Ovary (tissue), 9 donors: ENCODE results near the gene ARFGEF3. TPM values are rescaled to one million over a fixed set of nuclear protein-coding genes. Genes with fewer than 3 reads are reported as not detected.

ENCODE experiments used
- DNase-seq, 5 donors: peaks; one replicate each; pipeline ENCODE4 v3.0.0-alpha.2; 2019 to 2020
- H3K27ac ChIP-seq, 2 donors: fragments of 200-600 bp; one replicate each; pipeline versions ENCODE4 v1.5.1 to v1.8.0; 2019 to 2022
- H3K27me3 ChIP-seq: fragments of 200-600 bp; one replicate; pipeline ENCODE4 v1.8.0; 2022
- H3K36me3 ChIP-seq: fragments of 200-600 bp; sonication (generic); one replicate; pipeline ENCODE4 v1.5.1; 2019
- H3K4me1 ChIP-seq: one replicate; pipeline ENCODE4 v1.8.1; 2013; ENCODE audit warnings: mild to moderate bottlenecking, moderate library complexity; ENCODE audit not compliant: insufficient read depth
- H3K4me3 ChIP-seq: fragments of 200-600 bp; sonication (generic); one replicate; pipeline ENCODE4 v1.5.1; 2017
- H3K9me3 ChIP-seq, 2 donors: fragments of 200-600 bp in 1 of 2; sonication (generic) in 1 of 2; one replicate each; pipeline versions ENCODE4 v1.5.1 to v1.8.1; 2013 to 2019; ENCODE audit warnings: mild to moderate bottlenecking in 1 of 2, moderate library complexity in 1 of 2
- CTCF ChIP-seq, 3 donors: fragments of 450-650 bp in 2 of 3; fragments of 200-600 bp in 1 of 3; IDR thresholded peaks; one replicate each; pipeline versions ENCODE4 v1.5.1 to v1.8.0; 2016 to 2022; ENCODE audit warnings: antibody characterized with exemption in 3 of 3, mild to moderate bottlenecking in 1 of 3
- EP300 ChIP-seq: sonication (generic); formaldehyde crosslinking; IDR thresholded peaks from one replicate; pipeline ENCODE4 v1.6.1; 2017; ENCODE audit warnings: antibody characterized with exemption
- POLR2A ChIP-seq: fragments of 450-650 bp; IDR thresholded peaks from one replicate; pipeline ENCODE4 v1.6.1; 2017; ENCODE audit warnings: antibody characterized with exemption, mild to moderate bottlenecking, moderate library complexity
- WGBS, 3 donors: extraction: QIAGEN DNeasy Blood & Tissue Kit in 1 of 3; methylation state at CpG; one replicate each; pipeline versions ENCODE4 v1.1.5 to v1.1.7; 2013 to 2017; 5-methylcytosine and 5-hydroxymethylcytosine counted together
- intact Hi-C, 4 donors: fragments of 100-400 bp; cut with DNase I; formaldehyde crosslinking; loops; one replicate each; pipeline versions ENCODE4 v1.11.0 to v1.15.1; 2022 to 2023
- polyA plus RNA-seq, 2 donors: library from polyadenylated mRNA; stranded (reverse); fragments of 200-250 nt in 1 of 2; fragments of 350-450 nt in 1 of 2; fragmentation: Illumina TruSeq in 1 of 2; extraction: RNeasy Lipid Tissue Mini Kit (QIAGEN cat#74804) in 1 of 2; gene quantifications; one replicate each; pipeline ENCODE4 v1.2.3, GENCODE V29; 2013 to 2014
- total RNA-seq, 7 donors: library from RNA; depleted of rRNA in 2 of 7; stranded (reverse); fragments of >200 nt in 2 of 7; fragmentation: NEBNext Ultra II Directional in 3 of 7; extraction: Animal tissue kit (Norgen Biotek cat#: 25700) in 3 of 7; gene quantifications; one replicate each; pipeline versions ENCODE4 v1.1.0 to v1.2.4, GENCODE V29; 2016 to 2023
- donor health status: DM: no; HTN: no; CAD: no; lungs with moderate emphysema.
- donor health status: DM: no; HTN: no; CAD: no.
- donor health status: Bipolar disorder and iron deficiency.
- donor health status: DM: yes; HTN: yes; CAD: no.
- donor health status: DM: no; HTN: no; CAD: no.
- donor health status: DM: yes; HTN: yes; CAD: no.

The ARFGEF3 gene
- total and polyA plus RNA-seq, 9 donors = 0.15 to 6.1 (median 0.72) TPM

GRCh38 chr6:138263963-138264362, 102.2 kb downstream of the ARFGEF3 start:
- intact Hi-C loops = no loop called here
- Histone ChIP-seq H3K9me3 (no peaks in the 10 kb centered on the region), H3K27ac (no peak overlapping the region), H3K4me3 (no peak overlapping the region), H3K36me3 (no peaks in the 10 kb centered on the region), H3K4me1 (no peaks in the 10 kb centered on the region), H3K27me3 (no peaks in the 10 kb centered on the region)
- 82 to 89% (median 86%) methylated on average over 4 of the region's 4 CpGs for WGBS, 3 donors
- DNase-seq = no peak
- TF ChIP-seq POLR2A (no peak), CTCF (IDR thresholded peaks at IDR 0.05) (no peak), EP300 (no peak)

DNA sequence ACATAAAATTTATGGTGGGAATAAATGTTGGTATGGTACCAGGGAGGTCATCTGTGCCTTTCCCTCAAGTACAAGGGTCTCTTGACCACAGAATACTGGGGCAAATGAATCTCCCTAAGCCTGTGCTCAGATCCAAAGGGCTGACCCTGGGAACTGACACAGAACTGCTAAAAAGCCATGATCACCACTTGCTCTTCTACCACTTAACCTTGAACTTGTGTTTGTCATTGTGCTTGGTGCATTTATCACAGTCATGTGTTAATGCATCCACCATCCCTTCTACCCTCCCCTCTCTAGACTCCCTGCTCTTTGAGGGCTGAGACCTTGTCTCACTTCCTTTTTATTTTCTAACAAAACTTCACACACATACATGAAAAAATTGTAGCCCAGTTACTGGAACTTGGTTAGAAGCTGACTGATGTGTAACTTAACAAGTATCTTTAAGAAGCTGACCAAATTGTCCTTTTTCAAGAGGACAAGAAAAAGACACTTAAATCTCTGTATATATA, 102.7 kb downstream of the ARFGEF3 start:
- intact Hi-C loops = no loop called here
- no peak for DNase-seq
- no peak overlapping the region for H3K4me3 ChIP-seq

GRCh38 chr6:138266095-138266494, 104.4 kb downstream of the ARFGEF3 start:
- TF ChIP-seq CTCF (IDR thresholded peaks at IDR 0.05) = no peak
- no peak for TF ChIP-seq EP300
- TF ChIP-seq POLR2A = no peak
- intact Hi-C loops = no loop called here
- Histone ChIP-seq H3K4me1 (no peaks in the 10 kb centered on the region), H3K4me3 (no peak overlapping the region), H3K27me3 (no peaks in the 10 kb centered on the region), H3K27ac (no peak overlapping the region), H3K36me3 (no peaks in the 10 kb centered on the region), H3K9me3 (no peaks in the 10 kb centered on the region)
- no peak for DNase-seq
- WGBS, 3 donors = 84 to 93% (median 85%) methylated on average over 3 of the region's 3 CpGs

More for the DNA sequence above, 102.7 kb downstream of the ARFGEF3 start:
- Histone ChIP-seq H3K27ac (no peak overlapping the region), H3K27me3 (no peaks in the 10 kb centered on the region), H3K36me3 (no peaks in the 10 kb centered on the region), H3K4me1 (no peaks in the 10 kb centered on the region), H3K9me3 (no peaks in the 10 kb centered on the region)
- TF ChIP-seq CTCF (IDR thresholded peaks at IDR 0.05) = no peak
- no peak for TF ChIP-seq EP300
- TF ChIP-seq POLR2A = no peak

- H3K27ac ChIP-seq = no peak overlapping the region
- H3K4me3 ChIP-seq = no peak overlapping the region
- no peak for DNase-seq
- TF ChIP-seq POLR2A (no peak), CTCF (IDR thresholded peaks at IDR 0.05) (no peak), EP300 (no peak)
- intact Hi-C loops = no loop called here
- WGBS, 3 donors = 70 to 78% (median 76%) methylated on average over 11 of the region's 11 CpGs
- H3K9me3 ChIP-seq = no peaks in the 10 kb centered on the region
- no peaks in the 10 kb centered on the region for H3K27me3 ChIP-seq
- no peaks in the 10 kb centered on the region for H3K4me1 ChIP-seq
- no peaks in the 10 kb centered on the region for H3K36me3 ChIP-seq
Observed at GRCh38 chr6:138267971-138268895, 106.5 kb downstream of the ARFGEF3 start.
